GM10266 (cell line): ENCODE data around the gene CAND1.

Source experiments
- DNase-seq: peaks from one replicate; pipeline ENCODE4 v3.0.0; 2012; ENCODE audit errors: extremely low spot score
- CTCF ChIP-seq: IDR thresholded peaks from 2 replicates; pipeline ENCODE4 v1.5.1; 2012; ENCODE audit warnings: mild to moderate bottlenecking, low read depth; ENCODE audit not compliant: control insufficient read depth, insufficient read depth; ENCODE audit errors: missing control alignments

Gene CAND1

DNA sequence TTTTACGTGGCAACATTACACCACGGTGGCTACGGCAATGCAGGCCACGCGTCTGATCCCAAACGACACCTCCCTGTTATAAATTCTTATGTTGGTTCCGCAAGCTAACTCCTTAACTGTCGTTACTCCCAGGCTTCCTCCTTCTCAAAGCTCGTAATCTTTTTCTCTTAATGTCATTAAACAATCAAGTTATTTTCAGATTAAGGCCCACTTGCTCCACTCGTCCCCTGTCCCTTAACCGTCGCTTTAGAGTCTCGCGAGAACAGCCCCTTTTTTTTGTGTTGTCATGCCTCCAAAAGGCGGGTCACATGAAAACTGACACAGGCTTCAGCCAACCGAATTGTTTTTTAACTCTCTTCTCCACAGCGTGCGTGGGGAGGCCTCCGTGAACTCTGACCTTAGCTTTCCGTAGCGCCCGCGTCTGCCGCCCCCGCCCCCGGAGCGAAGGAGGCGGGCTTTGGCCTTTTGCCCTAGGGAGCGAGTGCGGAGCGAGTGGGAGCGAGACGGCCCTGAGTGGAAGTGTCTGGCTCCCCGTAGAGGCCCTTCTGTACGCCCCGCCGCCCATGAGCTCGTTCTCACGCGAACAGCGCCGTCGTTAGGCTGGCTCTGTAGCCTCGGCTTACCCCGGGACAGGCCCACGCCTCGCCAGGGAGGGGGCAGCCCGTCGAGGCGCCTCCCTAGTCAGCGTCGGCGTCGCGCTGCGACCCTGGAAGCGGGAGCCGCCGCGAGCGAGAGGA lies at the start of gene CAND1:
TSS of gene CAND1 (plus strand) at position 463 of the 737 bp plus-strand sequence. CDS start 360 bp downstream, outside the sequence.
- TF ChIP-seq CTCF = peak; percentile 21
- peak; percentile 93 for DNase-seq

GRCh38 chr12:67220065-67220464 lies 49.1 kb upstream of the CAND1 start:
- TF ChIP-seq CTCF = no peak
- DNase-seq = no peak

- DNase-seq = no peak
- TF ChIP-seq CTCF = no peak
Measured at GRCh38 chr12:67222302-67222701, 46.9 kb upstream of the CAND1 start.

DNA sequence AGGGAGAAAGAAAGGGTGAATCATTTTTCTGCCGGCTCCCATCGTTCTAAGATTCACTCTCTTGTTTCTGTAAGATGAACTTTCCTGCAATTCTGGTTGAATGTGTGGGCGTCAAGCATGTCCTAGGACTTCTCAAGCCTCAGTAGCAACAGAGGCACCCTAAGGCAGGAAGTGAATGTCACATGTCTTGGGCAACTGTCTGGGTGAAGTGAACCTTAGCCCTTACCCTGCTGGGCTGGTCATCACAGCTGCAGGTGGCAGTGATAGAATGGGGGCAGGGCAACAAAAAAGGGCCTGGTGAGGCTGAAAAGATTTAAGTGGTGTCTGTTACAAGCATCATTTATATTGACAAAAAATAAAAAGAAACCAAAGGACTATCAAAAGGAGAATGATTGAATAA lies 45.9 kb upstream of the CAND1 start:
- no peak for DNase-seq
- TF ChIP-seq CTCF = no peak

DNA sequence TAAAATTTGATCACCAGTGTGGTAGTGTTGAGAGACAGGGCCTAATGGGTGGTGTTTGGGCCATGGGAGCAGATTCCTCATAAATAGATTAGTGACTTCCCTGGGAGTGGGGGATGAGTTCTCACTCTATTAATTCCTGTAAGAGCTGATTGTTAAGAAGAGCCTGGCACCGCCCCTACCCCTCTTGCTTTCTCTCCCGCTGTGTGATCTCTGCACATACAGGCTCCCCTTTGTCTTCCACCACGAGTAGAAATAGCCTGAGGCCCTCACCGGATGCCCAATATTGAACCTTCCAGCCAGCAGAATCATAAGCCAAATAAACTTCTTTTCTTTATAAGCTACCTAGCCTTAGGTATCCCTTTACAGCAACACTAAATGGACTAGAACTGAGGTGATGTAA lies 31.9 kb upstream of the CAND1 start:
- DNase-seq = no peak

GRCh38 chr12:67239061-67239460 lies 30.1 kb upstream of the CAND1 start:
- no peak for TF ChIP-seq CTCF
- DNase-seq = no peak

More for the DNA sequence above, 31.9 kb upstream of the CAND1 start:
- no peak for TF ChIP-seq CTCF

DNA sequence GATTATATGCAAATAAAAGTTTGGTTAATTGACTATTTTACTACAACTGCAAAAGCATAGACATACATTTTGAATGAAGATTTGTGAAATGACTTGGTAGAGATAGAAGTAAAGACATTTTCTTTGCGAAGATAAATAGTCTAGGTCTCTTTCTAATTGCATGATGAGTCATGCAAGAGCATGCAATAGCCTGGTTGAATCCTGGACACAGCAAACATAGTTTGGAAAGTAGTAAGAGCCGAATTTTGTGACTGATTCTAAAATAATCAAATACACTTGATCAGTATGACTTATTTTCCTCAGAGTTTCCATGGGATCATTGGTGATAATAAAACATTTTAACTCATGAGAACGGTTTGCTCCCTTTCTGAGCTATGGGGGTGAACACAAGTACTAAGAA lies 27.7 kb upstream of the CAND1 start:
- no peak for DNase-seq
- TF ChIP-seq CTCF = no peak
